OCI-LY1 (cell line): ENCODE measurements around the gene ABO.

Source experiments
- H2AFZ ChIP-seq: fragments of 200-600 bp; sonication (generic), shearing (Covaris generic); 2 replicates; pipeline ENCODE4 v1.6.0; 2014; ENCODE audit warnings: antibody characterized with exemption, mild to moderate bottlenecking, low read length
- H3F3A ChIP-seq: fragments of 200-600 bp; sonication (generic), shearing (Covaris generic); 2 replicates; pipeline ENCODE4 v1.6.0; 2014; ENCODE audit warnings: mild to moderate bottlenecking, antibody characterized with exemption, low read length, moderate library complexity; ENCODE audit not compliant: insufficient read depth
- H3K27ac ChIP-seq: fragments of 200-600 bp; sonication (generic); 2 replicates; pipeline ENCODE4 v1.5.1; 2014; ENCODE audit warnings: low read length, mixed run types, mild to moderate bottlenecking, low read depth; ENCODE audit not compliant: poor library complexity, severe bottlenecking
- H3K27me3 ChIP-seq: fragments of 200-600 bp; sonication (generic); 2 replicates; pipeline ENCODE4 v1.6.0; 2014; ENCODE audit warnings: antibody characterized with exemption, mild to moderate bottlenecking, low read length, moderate library complexity; ENCODE audit not compliant: insufficient read depth
- H3K36me3 ChIP-seq: fragments of 200-600 bp; sonication (generic); 2 replicates; pipeline ENCODE4 v1.6.1; 2014; ENCODE audit warnings: mild to moderate bottlenecking, antibody characterized with exemption, low read length, moderate library complexity, mixed read lengths; ENCODE audit not compliant: insufficient read depth
- H3K4me1 ChIP-seq: fragments of 200-600 bp; sonication (generic); 2 replicates; pipeline ENCODE4 v1.5.1; 2014; ENCODE audit warnings: mild to moderate bottlenecking, low read length, moderate library complexity; ENCODE audit not compliant: insufficient read depth, severe bottlenecking
- H3K4me2 ChIP-seq: fragments of 200-600 bp; sonication (generic), shearing (Covaris generic); 2 replicates; pipeline ENCODE4 v1.6.1; 2014; ENCODE audit warnings: low read length
- H3K4me3 ChIP-seq: fragments of 200-600 bp; sonication (generic); 2 replicates; pipeline ENCODE4 v1.5.1; 2014; ENCODE audit warnings: low read length, low read depth, mild to moderate bottlenecking, mixed read lengths; ENCODE audit not compliant: poor library complexity, severe bottlenecking
- H3K79me2 ChIP-seq: fragments of 200-600 bp; shearing (Covaris generic); 2 replicates; pipeline ENCODE4 v1.6.1; 2016; ENCODE audit warnings: mixed run types, low read length, mixed read lengths; ENCODE audit not compliant: insufficient read depth
- H3K9ac ChIP-seq: fragments of 200-600 bp; sonication (generic), shearing (Covaris generic); 2 replicates; pipeline ENCODE4 v1.6.1; 2014; ENCODE audit warnings: mild to moderate bottlenecking, low read length, mixed read lengths
- H3K9me2 ChIP-seq: fragments of 200-600 bp; sonication (generic), shearing (Covaris generic); 2 replicates; pipeline ENCODE4 v1.6.1; 2014; ENCODE audit warnings: low read depth, mild to moderate bottlenecking, low read length, mixed read lengths
- H3K9me3 ChIP-seq: fragments of 200-600 bp; shearing (Covaris generic); 2 replicates; pipeline ENCODE4 v1.6.1; 2014; ENCODE audit warnings: low read length, mixed read lengths
- H4K20me1 ChIP-seq: fragments of 200-600 bp; sonication (generic), shearing (Covaris generic); 2 replicates; pipeline ENCODE4 v1.6.0; 2016; ENCODE audit warnings: mild to moderate bottlenecking, low read length; ENCODE audit not compliant: insufficient read depth
- EZH2 ChIP-seq: fragments of 200-600 bp; sonication (generic), shearing (Covaris generic); IDR thresholded peaks from 2 replicates; pipeline ENCODE4 v1.8.0; 2017; ENCODE audit warnings: borderline replicate concordance, mixed run types, mild to moderate bottlenecking, antibody characterized with exemption, low read length, moderate library complexity, mixed read lengths
- TF ChIP-seq, protein P1 (sequence below): fragments of 200-600 bp; sonication (generic), shearing (Covaris generic); IDR thresholded peaks from 2 replicates; pipeline ENCODE4 v1.5.1; 2017; ENCODE audit warnings: mild to moderate bottlenecking, antibody characterized with exemption, low read length, moderate library complexity, mixed read lengths

The ABO gene

GRCh38 chr9:133257465-133257956 is 17.5 kb downstream of the ABO start:
- Histone ChIP-seq H3K79me2 (no peaks in the 10 kb centered on the region), H3K4me1 (no peaks in the 10 kb centered on the region), H3K9ac (no peak overlapping the region), H2AFZ (no peak overlapping the region), H3K27ac (no peak overlapping the region), H3F3A (no peaks in the 10 kb centered on the region), H3K4me3 (no peak overlapping the region), H4K20me1 (no peaks in the 10 kb centered on the region), H3K27me3 (no peaks in the 10 kb centered on the region), H3K4me2 (no peak overlapping the region), H3K9me3 (no peaks in the 10 kb centered on the region; the same call in 1 of the 2 replicates), H3K36me3 (no peaks in the 10 kb centered on the region), H3K9me2 (no peaks in the 10 kb centered on the region)
- no peak for TF ChIP-seq EZH2
- TF ChIP-seq, protein P1, sequence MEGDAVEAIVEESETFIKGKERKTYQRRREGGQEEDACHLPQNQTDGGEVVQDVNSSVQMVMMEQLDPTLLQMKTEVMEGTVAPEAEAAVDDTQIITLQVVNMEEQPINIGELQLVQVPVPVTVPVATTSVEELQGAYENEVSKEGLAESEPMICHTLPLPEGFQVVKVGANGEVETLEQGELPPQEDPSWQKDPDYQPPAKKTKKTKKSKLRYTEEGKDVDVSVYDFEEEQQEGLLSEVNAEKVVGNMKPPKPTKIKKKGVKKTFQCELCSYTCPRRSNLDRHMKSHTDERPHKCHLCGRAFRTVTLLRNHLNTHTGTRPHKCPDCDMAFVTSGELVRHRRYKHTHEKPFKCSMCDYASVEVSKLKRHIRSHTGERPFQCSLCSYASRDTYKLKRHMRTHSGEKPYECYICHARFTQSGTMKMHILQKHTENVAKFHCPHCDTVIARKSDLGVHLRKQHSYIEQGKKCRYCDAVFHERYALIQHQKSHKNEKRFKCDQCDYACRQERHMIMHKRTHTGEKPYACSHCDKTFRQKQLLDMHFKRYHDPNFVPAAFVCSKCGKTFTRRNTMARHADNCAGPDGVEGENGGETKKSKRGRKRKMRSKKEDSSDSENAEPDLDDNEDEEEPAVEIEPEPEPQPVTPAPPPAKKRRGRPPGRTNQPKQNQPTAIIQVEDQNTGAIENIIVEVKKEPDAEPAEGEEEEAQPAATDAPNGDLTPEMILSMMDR = no peak

DNA sequence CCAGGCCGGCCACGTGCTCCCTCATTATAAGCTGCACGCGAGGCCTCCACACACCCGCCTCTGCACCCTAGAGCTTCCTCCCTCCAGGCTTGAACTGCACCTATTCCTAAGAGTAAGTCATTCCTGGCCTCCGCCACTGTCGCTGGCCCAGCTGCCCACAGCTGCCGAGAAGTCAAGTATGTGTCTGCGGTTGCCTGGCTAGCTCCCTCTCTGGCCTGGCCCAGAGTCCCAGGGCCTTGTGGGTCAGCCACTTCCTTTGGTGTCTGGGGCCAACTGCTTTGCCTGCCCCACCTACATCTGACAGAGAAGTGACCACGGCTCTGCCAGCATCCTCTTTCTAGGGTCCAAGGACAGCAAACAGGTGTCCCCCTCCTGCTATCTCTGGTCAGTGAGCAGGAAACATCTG is 18.3 kb downstream of the ABO start:
- Histone ChIP-seq H4K20me1 (no peaks in the 10 kb centered on the region), H3K9me3 (no peaks in the 10 kb centered on the region; the same call in 1 of the 2 replicates), H3K4me2 (no peak overlapping the region), H3K4me1 (no peaks in the 10 kb centered on the region), H3K27me3 (no peaks in the 10 kb centered on the region), H3K4me3 (no peak overlapping the region), H3K9me2 (no peaks in the 10 kb centered on the region), H3K36me3 (no peaks in the 10 kb centered on the region), H3K79me2 (no peaks in the 10 kb centered on the region), H3F3A (no peaks in the 10 kb centered on the region), H3K27ac (no peak overlapping the region), H2AFZ (no peak overlapping the region), H3K9ac (no peak overlapping the region)
- no peak for TF ChIP-seq EZH2
- TF ChIP-seq, protein P1 = no peak

GRCh38 chr9:133256136-133256461 is 18.9 kb downstream of the ABO start:
- no peak for TF ChIP-seq EZH2
- TF ChIP-seq, protein P1 = no peak
- Histone ChIP-seq H3K27me3 (no peaks in the 10 kb centered on the region), H3K9ac (no peak overlapping the region), H3K4me1 (no peaks in the 10 kb centered on the region), H2AFZ (no peak overlapping the region), H3F3A (no peaks in the 10 kb centered on the region), H3K4me3 (no peak overlapping the region), H3K79me2 (no peaks in the 10 kb centered on the region), H3K4me2 (no peak overlapping the region), H3K36me3 (no peaks in the 10 kb centered on the region), H3K9me2 (no peaks in the 10 kb centered on the region), H3K27ac (no peak overlapping the region), H4K20me1 (no peaks in the 10 kb centered on the region), H3K9me3 (no peaks in the 10 kb centered on the region; the same call in 1 of the 2 replicates)
